ENCODE data around the gene PGM2L1. TPM values are rescaled to one million over a fixed set of nuclear protein-coding genes. Genes with fewer than 3 reads are reported as not detected.
A peak's percentile ranks its signal among the peaks of the same experiment; 100 is the strongest.

Gene PGM2L1
- total RNA-seq, 1 donor from 2014 or later = 22.0 TPM

GRCh38 chr11:74429205-74429604 lies 31.0 kb upstream of the PGM2L1 start:
- Mint-ChIP-seq H3K9me3 (ENCODE audit: low read depth) (peaks cover 4% of the 10 kb centered on the region), H3K27ac (ENCODE audit: unreplicated experiment) (no peak overlapping the region), H3K4me1 (ENCODE audit: low read depth) (no peaks in the 10 kb centered on the region), H3K36me3 (ENCODE audit: low read depth) (no peaks in the 10 kb centered on the region), H3K27me3 (ENCODE audit: low read depth) (no peaks in the 10 kb centered on the region), H3K4me3 (ENCODE audit: unreplicated experiment) (no peak overlapping the region)
- TF ChIP-seq CTCF (IDR thresholded peaks at IDR 0.05) = no peak
- DNase-seq (ENCODE audit: low spot score) = no peak

- Mint-ChIP-seq H3K4me3 (ENCODE audit: unreplicated experiment) (no peak overlapping the region), H3K4me1 (ENCODE audit: low read depth) (no peaks in the 10 kb centered on the region), H3K27ac (ENCODE audit: unreplicated experiment) (no peak overlapping the region), H3K9me3 (ENCODE audit: low read depth) (peaks cover 8% of the 10 kb centered on the region), H3K27me3 (ENCODE audit: low read depth) (no peaks in the 10 kb centered on the region), H3K36me3 (ENCODE audit: low read depth) (peaks cover 2% of the 10 kb centered on the region)
- no peak for TF ChIP-seq CTCF (IDR thresholded peaks at IDR 0.05)
- DNase-seq (ENCODE audit: low spot score) = no peak
Observed at GRCh38 chr11:74427384-74427886, 29.2 kb upstream of the PGM2L1 start.

- Mint-ChIP-seq H3K27ac (ENCODE audit: unreplicated experiment) (no peak overlapping the region), H3K9me3 (ENCODE audit: low read depth) (peaks cover 11% of the 10 kb centered on the region), H3K4me1 (ENCODE audit: low read depth) (no peaks in the 10 kb centered on the region), H3K36me3 (ENCODE audit: low read depth) (peaks cover 2% of the 10 kb centered on the region), H3K4me3 (ENCODE audit: unreplicated experiment) (no peak overlapping the region), H3K27me3 (ENCODE audit: low read depth) (no peaks in the 10 kb centered on the region)
- DNase-seq (ENCODE audit: low spot score) = no peak
- TF ChIP-seq CTCF (IDR thresholded peaks at IDR 0.05) = no peak
Observed at GRCh38 chr11:74425100-74425499, 26.9 kb upstream of the PGM2L1 start.

GRCh38 chr11:74418509-74418895 lies 20.3 kb upstream of the PGM2L1 start:
- Mint-ChIP-seq H3K4me3 (ENCODE audit: unreplicated experiment) (no peak overlapping the region), H3K36me3 (ENCODE audit: low read depth) (peaks cover 2% of the 10 kb centered on the region), H3K27ac (ENCODE audit: unreplicated experiment) (peak overlapping the region; percentile 90), H3K27me3 (ENCODE audit: low read depth) (no peaks in the 10 kb centered on the region), H3K9me3 (ENCODE audit: low read depth) (peaks cover 6% of the 10 kb centered on the region), H3K4me1 (ENCODE audit: low read depth) (peaks cover 29% of the 10 kb centered on the region)
- DNase-seq (ENCODE audit: low spot score) = no peak
- no peak for TF ChIP-seq CTCF (IDR thresholded peaks at IDR 0.05)

- Mint-ChIP-seq H3K4me1 (ENCODE audit: low read depth) (peaks cover 29% of the 10 kb centered on the region), H3K9me3 (ENCODE audit: low read depth) (peaks cover 3% of the 10 kb centered on the region), H3K36me3 (ENCODE audit: low read depth) (no peaks in the 10 kb centered on the region), H3K27ac (ENCODE audit: unreplicated experiment) (peak overlapping the region; percentile 69), H3K4me3 (ENCODE audit: unreplicated experiment) (no peak overlapping the region), H3K27me3 (ENCODE audit: low read depth) (no peaks in the 10 kb centered on the region)
- no peak for TF ChIP-seq CTCF (IDR thresholded peaks at IDR 0.05)
- no peak for DNase-seq (ENCODE audit: low spot score)
Observed at GRCh38 chr11:74417860-74418508, 19.8 kb upstream of the PGM2L1 start.

All from chondrocyte (in vitro differentiated cells).